GM21786 (cell line): ENCODE results near the gene FNIP2.
"Not testable (repeated sequence)": the region's sequence is repeated elsewhere in the genome, so short reads cannot be mapped to it uniquely, and the experiment has no call there.

ENCODE experiments used
- ATAC-seq: cut with Tn5 transposase; IDR thresholded peaks from one replicate; pipeline ENCODE4 v1.9.1; 2021; ENCODE audit not compliant: unreplicated experiment

The FNIP2 gene

GRCh38 chr4:158869001-158869400 lies 100.2 kb downstream of the FNIP2 start:
- ATAC-seq, result no peak

DNA sequence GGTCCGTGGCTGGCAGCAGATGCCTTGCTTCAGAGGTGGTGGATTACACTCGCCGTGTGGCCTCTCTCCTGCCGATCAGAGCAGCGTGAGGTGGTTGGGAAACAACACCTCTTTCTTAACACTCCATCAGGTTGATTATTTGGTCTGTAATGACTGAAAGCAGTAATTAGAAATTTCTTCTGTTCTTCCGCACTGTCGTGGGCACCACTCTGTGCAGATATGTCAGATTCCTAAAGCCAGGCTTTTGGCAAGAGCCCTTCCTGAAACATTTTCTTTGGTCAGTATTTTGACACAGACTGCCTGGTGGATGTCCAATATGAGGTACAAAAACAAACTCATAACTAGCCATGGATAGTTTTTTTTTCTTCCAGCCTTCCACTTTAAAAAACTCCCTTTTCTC lies 100.9 kb downstream of the FNIP2 start:
- no peak for ATAC-seq

GRCh38 chr4:158870282-158870625 lies 101.4 kb downstream of the FNIP2 start:
- no peak for ATAC-seq

GRCh38 chr4:158870626-158871334 lies 102.0 kb downstream of the FNIP2 start:
- ATAC-seq, result no peak

DNA sequence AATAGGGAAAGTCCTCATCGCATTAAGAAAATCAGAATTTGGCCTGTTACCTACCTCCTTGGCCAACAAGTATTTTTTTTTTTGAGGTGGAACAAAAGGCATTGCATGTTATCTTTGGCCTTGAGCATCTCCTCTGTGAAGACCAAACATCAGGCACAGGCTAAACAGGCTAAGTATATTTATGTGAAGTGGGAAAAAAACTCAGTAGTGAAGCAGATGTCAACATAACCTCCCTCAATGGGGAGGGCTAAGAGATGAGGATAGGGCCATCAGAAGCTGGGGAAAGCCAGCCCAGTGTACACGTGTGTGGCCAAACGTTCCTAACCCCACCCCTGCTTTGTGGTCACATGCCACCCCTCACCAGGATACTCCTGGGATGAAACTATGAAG lies 102.5 kb downstream of the FNIP2 start:
- ATAC-seq, result no peak

GRCh38 chr4:158873795-158874401 lies 105.1 kb downstream of the FNIP2 start:
- no peak for ATAC-seq

GRCh38 chr4:158875026-158875425 lies 106.2 kb downstream of the FNIP2 start:
- ATAC-seq, result no peak

- ATAC-seq, result no peak
Observed at GRCh38 chr4:158875455-158875854, 106.6 kb downstream of the FNIP2 start.

- ATAC-seq, result no peak
Observed at GRCh38 chr4:158877069-158877468, 108.2 kb downstream of the FNIP2 start.

- ATAC-seq, result not testable (repeated sequence)
Observed at GRCh38 chr4:158882142-158882541, 113.3 kb downstream of the FNIP2 start.

GRCh38 chr4:158884280-158884679 lies 115.5 kb downstream of the FNIP2 start:
- no peak for ATAC-seq

DNA sequence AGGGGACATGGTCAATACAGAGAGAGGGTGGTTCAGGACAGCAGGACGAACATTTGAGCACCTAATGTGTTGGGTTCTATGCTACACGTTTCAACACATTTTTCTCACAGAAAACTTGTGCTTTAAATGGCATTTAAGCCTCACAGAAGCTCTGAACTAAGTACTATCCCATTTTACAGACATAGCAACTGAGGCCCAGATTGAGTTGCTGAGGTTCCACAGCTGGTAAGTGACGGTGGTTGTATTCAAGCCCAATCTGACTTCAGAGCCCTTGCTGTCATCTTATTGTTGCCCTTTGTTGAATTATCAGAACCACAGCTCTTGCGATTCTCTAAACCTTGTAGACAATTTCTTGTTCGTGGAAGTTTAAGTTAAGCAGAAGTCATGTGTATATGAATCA lies 116.7 kb downstream of the FNIP2 start:
- ATAC-seq, result no peak

DNA sequence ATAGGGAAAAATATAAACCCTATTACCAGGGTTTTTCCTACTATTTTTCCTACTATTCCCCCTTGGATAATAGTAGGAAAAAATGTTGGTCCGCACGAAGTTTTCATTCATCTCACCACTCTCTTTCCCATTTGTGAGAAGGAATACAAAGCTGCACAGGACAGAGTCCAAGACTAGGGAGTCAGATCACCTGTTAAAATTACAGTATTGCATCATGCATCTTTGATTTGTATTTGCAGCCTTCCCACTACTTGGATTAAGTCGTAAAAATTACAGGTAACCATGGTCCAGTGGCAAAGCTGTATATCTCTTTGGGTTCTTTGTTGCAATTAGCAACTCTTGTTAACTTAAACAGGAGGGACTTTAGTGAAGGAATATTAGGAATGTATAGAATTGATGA lies 121.5 kb downstream of the FNIP2 start:
- ATAC-seq, result no peak

DNA sequence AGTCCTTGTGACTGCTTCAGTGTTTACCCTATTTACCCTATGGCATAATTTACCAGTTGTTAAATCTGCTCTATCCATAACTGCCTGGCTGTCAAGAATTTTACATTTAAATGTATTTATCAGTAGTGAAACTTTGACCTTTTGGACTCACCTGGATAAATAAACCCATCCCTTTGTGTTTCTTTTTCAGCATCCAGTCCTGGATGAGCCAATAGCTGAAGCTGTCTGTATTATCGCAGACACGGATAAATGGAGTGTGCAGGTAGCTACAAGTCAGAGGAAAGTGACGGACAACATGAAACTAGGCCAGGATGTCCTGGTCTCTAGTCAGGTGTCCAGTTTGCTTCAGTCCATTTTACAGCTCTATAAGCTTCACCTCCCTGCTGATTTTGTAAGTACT lies 122.4 kb downstream of the FNIP2 start:
- ATAC-seq, result no peak

DNA sequence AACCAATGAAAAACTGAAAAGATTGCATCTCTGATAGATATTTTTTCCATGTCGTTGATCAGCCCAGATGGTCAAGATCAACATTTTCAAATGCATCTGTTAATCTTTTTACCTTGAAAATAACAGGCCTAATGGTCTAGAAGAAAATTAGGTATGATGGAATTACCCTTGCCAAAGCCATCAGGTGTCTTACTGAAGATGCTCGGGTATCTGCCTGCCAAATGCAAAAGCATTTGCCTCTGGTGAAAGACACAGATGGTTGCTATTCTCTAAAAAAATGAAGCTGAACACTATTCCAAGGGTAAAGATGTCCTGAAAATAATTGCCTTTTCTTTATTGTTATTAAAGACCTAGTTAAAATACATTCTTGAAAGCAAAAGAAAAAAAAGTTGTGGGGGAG lies 126.0 kb downstream of the FNIP2 start:
- no peak for ATAC-seq

DNA sequence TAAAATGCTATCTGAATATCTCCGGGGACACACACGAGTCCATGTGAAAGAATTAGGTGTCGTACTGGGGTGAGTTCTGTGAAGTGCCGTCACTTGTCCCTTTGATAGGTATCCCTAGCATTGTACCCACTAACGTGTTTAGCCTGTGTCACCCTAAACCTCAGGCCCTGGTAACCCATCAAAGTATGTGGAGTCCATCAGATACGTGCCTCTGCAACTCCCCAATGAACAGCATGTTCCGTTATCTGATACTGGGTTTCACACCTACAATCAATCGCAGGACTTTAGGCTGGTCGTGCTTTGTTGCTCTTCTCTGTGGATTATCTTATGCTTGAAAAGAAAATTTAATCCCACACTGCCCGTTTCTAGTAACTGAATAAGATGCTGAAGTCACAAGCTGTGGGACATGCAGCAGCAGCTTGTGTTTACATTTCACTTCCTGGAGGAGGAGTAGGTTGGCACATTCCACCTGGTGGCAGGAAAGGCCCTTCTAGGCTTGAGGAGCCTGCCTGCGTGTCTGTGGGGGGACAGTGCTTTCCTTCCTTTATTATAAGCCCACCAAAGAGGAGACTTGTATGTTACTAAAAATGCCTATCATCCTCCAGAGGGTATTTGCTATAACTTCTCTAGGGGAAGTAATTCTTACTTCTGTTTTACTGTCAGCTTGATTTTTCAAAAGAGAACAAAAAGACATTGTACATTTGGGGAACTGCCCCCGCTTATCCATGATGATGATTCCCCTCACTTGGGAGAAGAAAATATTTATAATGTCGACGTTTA lies 127.2 kb downstream of the FNIP2 start:
- no peak for ATAC-seq

- not testable (repeated sequence) for ATAC-seq
Observed at GRCh38 chr4:158896577-158897238, 127.9 kb downstream of the FNIP2 start.

DNA sequence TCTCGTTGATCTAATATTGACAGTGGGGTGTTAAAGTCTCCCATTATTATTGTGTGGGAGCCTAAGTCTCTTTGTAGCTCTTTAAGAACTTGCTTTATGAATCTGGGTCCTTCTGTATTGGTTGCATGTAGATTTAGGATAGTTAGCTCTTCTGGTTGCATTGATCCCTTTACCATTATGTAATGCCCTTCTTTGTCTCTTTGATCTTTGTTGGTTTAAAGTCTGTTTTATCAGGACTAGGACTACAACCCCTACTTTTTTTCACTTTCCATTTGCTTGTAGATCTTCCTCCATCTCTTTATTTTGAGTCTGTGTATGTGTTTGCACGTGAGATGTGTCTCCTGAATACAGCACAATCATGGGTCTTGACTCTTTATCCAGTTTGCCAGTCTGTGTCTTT lies 131.6 kb downstream of the FNIP2 start:
- ATAC-seq, result not testable (repeated sequence)

- not testable (repeated sequence) for ATAC-seq
Observed at GRCh38 chr4:158902280-158903078, 133.7 kb downstream of the FNIP2 start.

DNA sequence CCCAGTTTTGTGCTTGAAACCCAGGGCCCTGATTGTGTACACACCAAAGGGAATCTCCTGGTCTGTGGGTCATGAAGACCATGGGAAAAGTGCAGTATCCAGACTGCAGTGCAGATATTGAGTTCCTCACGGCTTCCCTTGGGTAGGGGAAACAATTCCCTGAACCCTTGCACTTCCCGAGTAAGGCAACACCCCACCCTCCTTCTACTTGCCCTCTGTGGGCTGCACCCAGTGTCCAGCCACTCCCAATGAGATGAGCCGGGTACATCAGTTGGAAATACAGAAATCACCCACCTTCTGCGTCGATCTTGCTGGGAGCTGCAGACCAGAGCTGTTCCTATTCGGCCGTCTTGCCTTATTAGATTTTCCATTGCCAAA lies 134.2 kb downstream of the FNIP2 start:
- no peak for ATAC-seq

- ATAC-seq, result no peak
Observed at GRCh38 chr4:158903472-158904043, 134.7 kb downstream of the FNIP2 start.
